PC-9 (cell line): ENCODE measurements around the gene AK5. TPM values are rescaled to one million over a fixed set of nuclear protein-coding genes. Genes with fewer than 3 reads are reported as not detected.

Experiments used
- BruUV-seq: library from RNA; stranded (reverse); fragments of 400-500 nt; replicated peaks from 2 replicates; lab custom pipeline; 2021; lab: Mats Ljungman, UMichigan
- CTCF ChIA-PET: fragments of 300-600 bp; sonication (Branson Sonifier 250); formaldehyde crosslinking; loops from one replicate; lab custom pipeline; 2022; ENCODE audit warnings: antibody characterized with exemption; lab: Charles Lee
- POLR2A ChIA-PET: fragments of 300-600 bp; sonication (Branson Sonifier 250); formaldehyde crosslinking; loops from one replicate; lab custom pipeline; 2022; ENCODE audit warnings: antibody characterized with exemption; ENCODE audit not compliant: unreplicated experiment; lab: Charles Lee
- DNase-seq, 2 experiments: peaks; one replicate each; pipeline versions ENCODE4 v3.0.0 to v3.0.0-alpha.2; 2015 to 2022; ENCODE audit warnings: mixed read lengths in 1 of 2
- H2AFZ ChIP-seq: fragments of 200-600 bp; sonication (generic); 2 replicates; pipeline ENCODE4 v1.8.1; 2017; ENCODE audit warnings: antibody characterized with exemption
- H3F3A ChIP-seq: fragments of 200-600 bp; sonication (generic); 2 replicates; pipeline ENCODE4 v1.8.1; 2017; ENCODE audit warnings: antibody characterized with exemption, mild to moderate bottlenecking, low read depth; ENCODE audit not compliant: insufficient read depth
- H3K27ac ChIP-seq: fragments of 200-600 bp; sonication (generic); 2 replicates; pipeline ENCODE4 v1.6.1; 2016; ENCODE audit warnings: mixed run types
- H3K27me3 ChIP-seq: fragments of 200-600 bp; sonication (generic); 2 replicates; pipeline ENCODE4 v1.6.1; 2016; ENCODE audit warnings: low read depth, mixed run types; ENCODE audit not compliant: insufficient read depth
- H3K36me3 ChIP-seq: fragments of 200-600 bp; sonication (generic); 2 replicates; pipeline ENCODE4 v1.6.1; 2016; ENCODE audit warnings: low read depth, mixed run types
- H3K4me1 ChIP-seq: fragments of 200-600 bp; sonication (generic); replicated peaks from 2 replicates; pipeline ENCODE4 v1.6.1; 2016; ENCODE audit warnings: mixed run types; ENCODE audit not compliant: insufficient read depth
- H3K4me2 ChIP-seq: fragments of 200-600 bp; sonication (generic); 2 replicates; pipeline ENCODE4 v1.6.1; 2017; ENCODE audit warnings: mixed run types
- H3K4me3 ChIP-seq: fragments of 200-600 bp; sonication (generic); 2 replicates; pipeline ENCODE4 v1.6.1; 2016; ENCODE audit warnings: mixed run types
- H3K79me2 ChIP-seq: fragments of 200-600 bp; sonication (generic); 2 replicates; pipeline ENCODE4 v1.6.1; 2017; ENCODE audit warnings: low read depth, mixed run types
- H3K9me2 ChIP-seq: fragments of 200-600 bp; sonication (generic); 2 replicates; pipeline ENCODE4 v1.8.1; 2017; ENCODE audit warnings: mild to moderate bottlenecking; ENCODE audit not compliant: insufficient read depth
- H3K9me3 ChIP-seq: fragments of 200-600 bp; sonication (generic); 2 replicates; pipeline ENCODE4 v1.8.1; 2016; ENCODE audit warnings: low read depth; ENCODE audit not compliant: insufficient read depth
- H4K20me1 ChIP-seq: fragments of 200-600 bp; sonication (generic); 2 replicates; pipeline ENCODE4 v1.8.1; 2017; ENCODE audit not compliant: insufficient read depth
- CTCF ChIP-seq: fragments of 200-600 bp; sonication (generic); conservative IDR thresholded peaks from 2 replicates; pipeline ENCODE4 v1.6.1; 2017; ENCODE audit warnings: mixed run types, antibody characterized with exemption, mild to moderate bottlenecking, moderate library complexity
- EZH2 ChIP-seq: fragments of 200-600 bp; sonication (generic); IDR thresholded peaks from 2 replicates; pipeline ENCODE4 v1.8.0; 2017; ENCODE audit warnings: antibody characterized with exemption, low read depth
- intact Hi-C: fragments of 100-400 bp; cut with micrococcal nuclease; formaldehyde crosslinking; loops from one replicate; pipeline ENCODE4 v1.10.0; 2022; ENCODE audit not compliant: unreplicated experiment
- total RNA-seq: library from RNA; stranded (reverse); gene quantifications from 2 replicates; pipeline ENCODE4 v1.2.3, GENCODE V29; 2021

The AK5 gene
- total RNA-seq, 1 experiment from 2014 or later = 1.2 TPM

DNA sequence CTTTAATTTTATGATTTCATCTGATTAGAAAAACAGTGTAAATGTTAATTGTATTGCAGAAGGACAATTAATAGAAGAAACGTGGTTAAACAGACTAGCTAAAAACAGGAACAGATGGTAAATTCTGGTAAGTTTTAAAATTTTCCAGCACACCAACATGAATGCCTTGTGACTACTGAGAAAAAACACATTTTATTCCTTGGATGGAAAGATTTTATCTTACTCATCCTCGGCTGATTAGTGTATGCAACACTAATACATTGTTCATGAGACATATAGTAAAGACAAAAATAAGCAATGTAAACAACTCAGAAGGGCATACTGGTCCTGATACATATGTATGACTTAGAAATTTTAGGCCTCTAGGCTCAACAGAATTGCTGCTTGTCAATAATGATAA lies 4.9 kb upstream of the AK5 start:
- no peak for DNase-seq
- H3K4me3 ChIP-seq = no peak overlapping the region
- BruUV-seq = no TSS peak
- H3K27ac ChIP-seq = no peak overlapping the region
- H3K79me2 ChIP-seq = no peaks in the 10 kb centered on the region
- ChIA-PET CTCF (no interaction called here), POLR2A (no interaction called here)
- intact Hi-C loops = no loop called here
- no peaks in the 10 kb centered on the region for H3F3A ChIP-seq
- no peaks in the 10 kb centered on the region for H3K9me2 ChIP-seq
- no peaks in the 10 kb centered on the region for H3K36me3 ChIP-seq
- H3K27me3 ChIP-seq = peaks cover 12% of the 10 kb centered on the region
- H2AFZ ChIP-seq = no peak overlapping the region
- H4K20me1 ChIP-seq = no peaks in the 10 kb centered on the region
- H3K9me3 ChIP-seq = no peaks in the 10 kb centered on the region
- H3K4me1 ChIP-seq = no peaks in the 10 kb centered on the region
- TF ChIP-seq CTCF = no peak
- no peak for TF ChIP-seq EZH2
- H3K4me2 ChIP-seq = no peak overlapping the region

DNA sequence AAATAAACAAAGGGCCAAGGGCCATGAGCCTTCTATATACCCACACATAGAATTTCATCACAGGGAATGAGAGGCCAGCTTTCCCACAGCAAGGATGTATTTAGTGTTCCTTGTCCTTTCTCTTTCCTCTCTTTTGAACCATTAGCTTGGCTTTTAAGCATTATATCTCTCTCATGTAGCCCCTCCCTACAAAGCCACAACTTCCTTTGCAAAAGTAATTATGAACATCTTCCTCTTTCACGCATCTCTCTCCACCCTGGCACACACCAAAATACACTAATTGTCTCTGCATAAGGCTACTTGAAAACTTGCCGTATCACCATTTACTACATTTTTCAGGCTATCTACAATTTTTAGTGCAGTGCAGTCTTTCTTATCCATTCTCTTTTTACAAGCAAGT lies 1.9 kb upstream of the AK5 start:
- Histone ChIP-seq H3K9me2 (no peaks in the 10 kb centered on the region), H3K79me2 (no peaks in the 10 kb centered on the region), H3F3A (no peaks in the 10 kb centered on the region), H3K27me3 (peaks cover 24% of the 10 kb centered on the region), H2AFZ (no peak overlapping the region), H3K4me2 (no peak overlapping the region), H3K4me1 (no peaks in the 10 kb centered on the region; the same call in 1 of the 2 replicates), H4K20me1 (no peaks in the 10 kb centered on the region), H3K4me3 (no peak overlapping the region), H3K36me3 (no peaks in the 10 kb centered on the region), H3K9me3 (no peaks in the 10 kb centered on the region), H3K27ac (no peak overlapping the region)
- POLR2A ChIA-PET = no interaction called here
- TF ChIP-seq CTCF (no peak), EZH2 (no peak)
- intact Hi-C loops = loop anchor here (5.0 kb wide), 1 partner anchor 252 kb away; no protein-coding TSS in a partner anchor
- DNase-seq = no peak
- no TSS peak for BruUV-seq
- CTCF ChIA-PET = no interaction called here

- CTCF ChIA-PET = no interaction called here
- no peak overlapping the region for H3K27ac ChIP-seq
Observed at GRCh38 chr1:77280962-77281361, 857 bp upstream of the AK5 start.

More at GRCh38 chr1:77280962-77281361, 857 bp upstream of the AK5 start:
- Histone ChIP-seq H3K4me3 (no peak overlapping the region), H4K20me1 (no peaks in the 10 kb centered on the region), H3K4me2 (no peak overlapping the region), H3F3A (no peaks in the 10 kb centered on the region), H3K36me3 (no peaks in the 10 kb centered on the region), H3K9me2 (no peaks in the 10 kb centered on the region), H3K4me1 (no peaks in the 10 kb centered on the region; the same call in 1 of the 2 replicates), H3K79me2 (no peaks in the 10 kb centered on the region), H3K27me3 (peaks cover 24% of the 10 kb centered on the region), H2AFZ (no peak overlapping the region), H3K9me3 (no peaks in the 10 kb centered on the region)
- POLR2A ChIA-PET = interaction anchor here (0.5 kb wide), 1 partner anchor 8 kb away, joined by 22 read pairs; no protein-coding TSS in a partner anchor
- TF ChIP-seq EZH2 (no peak), CTCF (no peak)
- intact Hi-C loops = loop anchor here (5.0 kb wide), 1 partner anchor 251 kb away; no protein-coding TSS in a partner anchor
- DNase-seq = no peak
- BruUV-seq = no TSS peak
